Astrocyte (in vitro differentiated cells and primary cell): ENCODE results near the gene EMP2.

ENCODE experiments used
- CTCF ChIP-seq: IDR thresholded peaks from 2 replicates; pipeline ENCODE4 v1.5.1; 2011; ENCODE audit warnings: low read depth, mild to moderate bottlenecking, inconsistent platforms, low read length, moderate library complexity; ENCODE audit not compliant: insufficient read depth
- EZH2 ChIP-seq: IDR thresholded peaks from 2 replicates; pipeline ENCODE4 v1.6.1; 2012; ENCODE audit warnings: mild to moderate bottlenecking, low read length, inconsistent platforms; ENCODE audit not compliant: insufficient read depth

DNA sequence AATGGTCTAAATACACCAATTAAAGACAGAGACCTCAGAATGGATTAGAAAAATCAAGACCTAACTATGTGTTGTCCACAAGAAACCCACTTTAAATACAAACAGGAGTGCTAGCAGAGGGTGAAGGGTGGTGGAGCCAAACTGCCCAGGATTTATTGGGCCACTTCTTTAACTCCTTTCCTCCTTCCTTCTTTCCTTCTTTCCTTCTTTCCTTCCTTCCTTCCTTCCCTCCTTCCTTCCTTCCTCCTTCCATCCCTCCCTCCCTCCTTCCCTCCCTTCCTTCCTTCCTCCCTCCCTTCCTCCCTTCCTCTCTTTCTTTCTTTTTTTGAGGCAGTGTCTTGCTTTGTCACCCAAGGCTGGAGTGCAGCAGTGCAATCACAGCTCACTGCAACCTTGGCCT, 34.3 kb upstream of the EMP2 start:
- TF ChIP-seq EZH2, result no peak
- TF ChIP-seq CTCF, result no peak
